HG03025 (cell line): ENCODE measurements around the gene HBB.
A peak's percentile ranks its signal among the peaks of the same experiment; 100 is the strongest.

Experiments used
- ATAC-seq: cut with Tn5 transposase; IDR thresholded peaks from one replicate; pipeline ENCODE4 v1.9.1; 2021; ENCODE audit warnings: mild to moderate bottlenecking, moderate library complexity; ENCODE audit not compliant: unreplicated experiment, low FRiP score

HBB gene

GRCh38 chr11:5229356-5229755, 2.5 kb upstream of the HBB start:
- no peak for ATAC-seq

GRCh38 chr11:5228124-5228523, 1.3 kb upstream of the HBB start:
- ATAC-seq = no peak

GRCh38 chr11:5227681-5228080, 810 bp upstream of the HBB start:
- no peak for ATAC-seq

GRCh38 chr11:5225480-5225871, 1.4 kb downstream of the HBB start:
- no peak for ATAC-seq

GRCh38 chr11:5224538-5225479, 2.1 kb downstream of the HBB start:
- ATAC-seq = no peak

GRCh38 chr11:5223686-5224085, 3.2 kb downstream of the HBB start:
- ATAC-seq = no peak

- ATAC-seq = no peak
Measured at GRCh38 chr11:5223146-5223545, 3.7 kb downstream of the HBB start.

GRCh38 chr11:5210376-5210885, 16.4 kb downstream of the HBB start:
- ATAC-seq = no peak

GRCh38 chr11:5204787-5205186, 22.1 kb downstream of the HBB start:
- peak; percentile 69 for ATAC-seq

- ATAC-seq = no peak
Measured at GRCh38 chr11:5203366-5203765, 23.5 kb downstream of the HBB start.

- no peak for ATAC-seq
Measured at GRCh38 chr11:5200582-5200981, 26.3 kb downstream of the HBB start, which contains the start of gene OR51V1. Gene OR51V1 (minus strand): TSS chr11:5200682. CDS start chr11:5200682, 0 bp downstream.

- ATAC-seq = no peak
Measured at GRCh38 chr11:5198285-5198684, 28.6 kb downstream of the HBB start.

GRCh38 chr11:5197536-5197935, 29.3 kb downstream of the HBB start:
- no peak for ATAC-seq

- ATAC-seq = no peak
Measured at GRCh38 chr11:5196731-5197130, 30.1 kb downstream of the HBB start.

GRCh38 chr11:5196067-5196466, 30.8 kb downstream of the HBB start:
- no peak for ATAC-seq

- ATAC-seq = no peak
Measured at GRCh38 chr11:5192738-5193137, 34.1 kb downstream of the HBB start.

- ATAC-seq = no peak
Measured at GRCh38 chr11:5188201-5188600, 38.7 kb downstream of the HBB start.

GRCh38 chr11:5178046-5178837, 48.6 kb downstream of the HBB start:
- no peak for ATAC-seq
